Heart left ventricle (tissue), 13 donors: ENCODE measurements around the gene TTC24.

Source experiments
- CTCF ChIP-seq, 12 donors: fragments of 200-600 bp; sonication (generic) in 4 of 12; IDR thresholded peaks; one replicate each; pipeline versions ENCODE4 v1.5.0 to v1.8.0; 2018 to 2022; ENCODE audit warnings: antibody characterized with exemption in 12 of 12, mild to moderate bottlenecking in 5 of 12
- POLR2A ChIP-seq, 2 donors: fragments of 450-650 bp; IDR thresholded peaks; one replicate each; pipeline ENCODE4 v1.6.1; 2017; ENCODE audit warnings: antibody characterized with exemption in 2 of 2, mild to moderate bottlenecking in 2 of 2, moderate library complexity in 2 of 2
- donor health status: ischemic (EF 13 %, LVEDD 7.1; RV severe dilation, severe dysfunction).
- donor health status: DM: no; HTN: yes; CAD: no.
- donor health status: DM: no; HTN: no; CAD: no.
- donor health status: ischemic (EF 25% LVEDD 6.9; RV normal size, moderate dysfunction).
- donor health status: ischemic (EF 25% LVEDD 5.7; RV mildly dilated, moderate dysfunction).
- donor health status: ischemic (EF 35%, LVEDD 5.7; RV mildly dilated, moderate dysfunction).
- donor health status: nonischemic (EF 11% LVEDD 7.7; RV severe dilation, severe dysfunction).
- donor health status: DM: yes; HTN: yes; CAD: no.
- donor health status: PGD.
- donor health status: ischemic (EF 29% LVEDD 5.4; RV normal size, mild dysfunction).
- donor health status: nonischemic (EF 23%, LVEDD 6.1; RV moderate dilation, normal function).

GRCh38 chr1:156533568-156534220 is 45.8 kb upstream of the TTC24 start:
- TF ChIP-seq POLR2A (IDR thresholded peaks at IDR 0.05) = no peak
- no peak for TF ChIP-seq CTCF (IDR thresholded peaks at IDR 0.05)
